Parathyroid adenoma (tissue), 2 donors: Measurements from ENCODE around the gene HS3ST3B1.

Experiments used
- H2AFZ ChIP-seq: fragments of 300-600 bp; sonication (generic); one replicate; pipeline ENCODE4 v1.7.0; 2017; ENCODE audit warnings: antibody characterized with exemption, mild to moderate bottlenecking
- H3K27ac ChIP-seq: fragments of 300-600 bp; sonication (generic); one replicate; pipeline ENCODE4 v1.7.0; 2017
- H3K27me3 ChIP-seq: fragments of 300-600 bp; sonication (generic); one replicate; pipeline ENCODE4 v1.7.0; 2017; ENCODE audit warnings: low read length; ENCODE audit not compliant: control insufficient read depth, insufficient read depth
- H3K36me3 ChIP-seq: fragments of 300-600 bp; sonication (generic); one replicate; pipeline ENCODE4 v1.7.0; 2017; ENCODE audit warnings: low read length; ENCODE audit not compliant: control insufficient read depth, insufficient read depth
- H3K4me1 ChIP-seq: fragments of 300-600 bp; sonication (generic); one replicate; pipeline ENCODE4 v1.7.0; 2017; ENCODE audit warnings: control low read depth
- H3K4me2 ChIP-seq: fragments of 300-600 bp; sonication (generic); one replicate; pipeline ENCODE4 v1.7.0; 2017; ENCODE audit warnings: low read length
- H3K4me3 ChIP-seq: fragments of 300-600 bp; sonication (generic); one replicate; pipeline ENCODE4 v1.7.0; 2017; ENCODE audit warnings: low read depth, low read length
- H3K79me2 ChIP-seq: fragments of 300-600 bp; sonication (generic); one replicate; pipeline ENCODE4 v1.7.0; 2017; ENCODE audit warnings: control low read depth
- H3K9ac ChIP-seq: fragments of 300-600 bp; sonication (generic); one replicate; pipeline ENCODE4 v1.7.0; 2017; ENCODE audit warnings: mild to moderate bottlenecking
- H3K9me3 ChIP-seq: fragments of 300-600 bp; sonication (generic); one replicate; pipeline ENCODE4 v1.7.0; 2017; ENCODE audit warnings: low read length; ENCODE audit not compliant: control insufficient read depth
- CTCF ChIP-seq: fragments of 300-600 bp; sonication (generic); IDR thresholded peaks from one replicate; pipeline ENCODE4 v1.7.0; 2017; ENCODE audit warnings: antibody characterized with exemption, mild to moderate bottlenecking
- donor health status: primary hyperparathyroidism.

HS3ST3B1 gene

GRCh38 chr17:14381606-14382005 lies 80.7 kb downstream of the HS3ST3B1 start:
- no peaks in the 10 kb centered on the region for H3K9me3 ChIP-seq
- H3K79me2 ChIP-seq, result no peaks in the 10 kb centered on the region
- H2AFZ ChIP-seq, result no peak overlapping the region
- H3K4me1 ChIP-seq, result no peaks in the 10 kb centered on the region
- H3K9ac ChIP-seq, result no peak overlapping the region
- no peaks in the 10 kb centered on the region for H3K27me3 ChIP-seq
- no peak for TF ChIP-seq CTCF
- H3K4me3 ChIP-seq, result no peak overlapping the region
- no peak overlapping the region for H3K4me2 ChIP-seq
- H3K36me3 ChIP-seq, result no peaks in the 10 kb centered on the region
- H3K27ac ChIP-seq, result no peak overlapping the region

- no peaks in the 10 kb centered on the region for H3K4me1 ChIP-seq
- no peaks in the 10 kb centered on the region for H3K79me2 ChIP-seq
- no peak for TF ChIP-seq CTCF
- H3K27ac ChIP-seq, result no peak overlapping the region
- H3K4me2 ChIP-seq, result no peak overlapping the region
- no peaks in the 10 kb centered on the region for H3K9me3 ChIP-seq
- H3K27me3 ChIP-seq, result no peaks in the 10 kb centered on the region
- H2AFZ ChIP-seq, result no peak overlapping the region
- no peak overlapping the region for H3K9ac ChIP-seq
- no peak overlapping the region for H3K4me3 ChIP-seq
- H3K36me3 ChIP-seq, result no peaks in the 10 kb centered on the region
Observed at GRCh38 chr17:14387036-14387435, 86.2 kb downstream of the HS3ST3B1 start.

GRCh38 chr17:14389681-14390080 lies 88.8 kb downstream of the HS3ST3B1 start:
- Histone ChIP-seq H3K79me2 (no peaks in the 10 kb centered on the region), H2AFZ (no peak overlapping the region), H3K4me2 (no peak overlapping the region), H3K9me3 (no peaks in the 10 kb centered on the region), H3K4me3 (no peak overlapping the region), H3K27me3 (no peaks in the 10 kb centered on the region), H3K9ac (no peak overlapping the region), H3K4me1 (no peaks in the 10 kb centered on the region), H3K27ac (no peak overlapping the region), H3K36me3 (no peaks in the 10 kb centered on the region)
- no peak for TF ChIP-seq CTCF

GRCh38 chr17:14393723-14394122 lies 92.8 kb downstream of the HS3ST3B1 start:
- H3K4me2 ChIP-seq, result no peak overlapping the region
- no peaks in the 10 kb centered on the region for H3K79me2 ChIP-seq
- H3K4me3 ChIP-seq, result no peak overlapping the region
- no peak for TF ChIP-seq CTCF
- no peak overlapping the region for H3K9ac ChIP-seq
- no peaks in the 10 kb centered on the region for H3K36me3 ChIP-seq
- no peaks in the 10 kb centered on the region for H3K27me3 ChIP-seq
- no peak overlapping the region for H2AFZ ChIP-seq
- no peaks in the 10 kb centered on the region for H3K4me1 ChIP-seq
- no peaks in the 10 kb centered on the region for H3K9me3 ChIP-seq
- no peak overlapping the region for H3K27ac ChIP-seq

GRCh38 chr17:14395255-14395654 lies 94.4 kb downstream of the HS3ST3B1 start:
- TF ChIP-seq CTCF, result no peak
- Histone ChIP-seq H3K36me3 (no peaks in the 10 kb centered on the region), H3K79me2 (no peaks in the 10 kb centered on the region), H3K4me1 (no peaks in the 10 kb centered on the region), H3K27me3 (no peaks in the 10 kb centered on the region), H3K9ac (no peak overlapping the region), H3K9me3 (no peaks in the 10 kb centered on the region), H3K4me3 (no peak overlapping the region), H2AFZ (no peak overlapping the region), H3K4me2 (no peak overlapping the region), H3K27ac (no peak overlapping the region)
